DND-41 (cell line): Measurements from ENCODE around the gene KLHDC8B.

Experiments
- EZH2 ChIP-seq: IDR thresholded peaks from 3 replicates; pipeline ENCODE4 v1.6.1; 2012; ENCODE audit warnings: borderline replicate concordance, low read depth, mild to moderate bottlenecking, moderate library complexity, low read length, inconsistent platforms; ENCODE audit not compliant: severe bottlenecking
- TF ChIP-seq, protein P1 (sequence below): IDR thresholded peaks from 2 replicates; pipeline ENCODE4 v1.5.1; 2012; ENCODE audit warnings: borderline replicate concordance, low read length, moderate library complexity, mild to moderate bottlenecking; ENCODE audit not compliant: poor library complexity, severe bottlenecking; ENCODE audit errors: extremely low read depth

DNA sequence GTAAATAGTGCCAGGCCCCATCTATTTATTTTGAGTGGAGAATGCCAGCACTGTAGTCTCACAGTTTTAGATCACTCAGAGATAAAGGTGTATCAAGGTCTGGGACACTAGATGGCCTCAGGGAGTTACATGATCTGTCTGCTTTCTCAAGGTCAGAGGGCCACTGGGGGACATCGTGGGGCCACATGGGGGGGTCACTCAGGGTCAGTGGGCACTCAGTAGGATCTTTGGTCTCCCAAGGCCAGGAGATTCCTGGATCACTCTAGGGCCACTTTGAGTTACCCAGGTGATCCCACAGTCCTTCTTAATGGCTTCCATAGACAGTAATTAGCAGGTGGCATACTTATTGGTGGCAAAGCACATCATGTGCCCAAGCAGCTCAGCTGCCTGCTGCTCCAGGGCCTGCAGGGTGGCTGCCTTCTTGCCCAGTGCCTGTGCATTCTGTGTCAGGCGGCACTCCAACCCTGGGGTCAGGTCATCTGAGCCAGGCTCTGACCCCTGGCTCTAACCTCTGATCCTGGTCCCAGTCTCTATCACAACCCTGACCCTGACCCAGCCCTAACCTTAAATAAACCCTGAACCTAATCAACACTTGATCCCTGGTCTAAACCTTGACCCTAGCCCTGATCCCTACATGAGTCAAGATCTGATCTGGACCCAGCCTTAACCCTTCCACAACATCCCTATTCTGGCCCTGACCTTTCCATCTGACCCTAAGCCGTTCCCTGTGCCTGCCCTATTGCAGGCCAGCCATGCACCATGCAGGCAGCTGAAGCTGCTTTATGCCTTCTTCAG, 36.7 kb upstream of the KLHDC8B start:
- no peak for TF ChIP-seq EZH2
- TF ChIP-seq, protein P1, sequence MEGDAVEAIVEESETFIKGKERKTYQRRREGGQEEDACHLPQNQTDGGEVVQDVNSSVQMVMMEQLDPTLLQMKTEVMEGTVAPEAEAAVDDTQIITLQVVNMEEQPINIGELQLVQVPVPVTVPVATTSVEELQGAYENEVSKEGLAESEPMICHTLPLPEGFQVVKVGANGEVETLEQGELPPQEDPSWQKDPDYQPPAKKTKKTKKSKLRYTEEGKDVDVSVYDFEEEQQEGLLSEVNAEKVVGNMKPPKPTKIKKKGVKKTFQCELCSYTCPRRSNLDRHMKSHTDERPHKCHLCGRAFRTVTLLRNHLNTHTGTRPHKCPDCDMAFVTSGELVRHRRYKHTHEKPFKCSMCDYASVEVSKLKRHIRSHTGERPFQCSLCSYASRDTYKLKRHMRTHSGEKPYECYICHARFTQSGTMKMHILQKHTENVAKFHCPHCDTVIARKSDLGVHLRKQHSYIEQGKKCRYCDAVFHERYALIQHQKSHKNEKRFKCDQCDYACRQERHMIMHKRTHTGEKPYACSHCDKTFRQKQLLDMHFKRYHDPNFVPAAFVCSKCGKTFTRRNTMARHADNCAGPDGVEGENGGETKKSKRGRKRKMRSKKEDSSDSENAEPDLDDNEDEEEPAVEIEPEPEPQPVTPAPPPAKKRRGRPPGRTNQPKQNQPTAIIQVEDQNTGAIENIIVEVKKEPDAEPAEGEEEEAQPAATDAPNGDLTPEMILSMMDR = no peak
